MCF 10A (cell line): ENCODE results near the gene DYSF. TPM values are rescaled to one million over a fixed set of nuclear protein-coding genes. Genes with fewer than 3 reads are reported as not detected.

Experiments
- BruUV-seq: library from RNA; stranded (reverse); fragments of 400-500 nt; replicated peaks from 2 replicates; lab custom pipeline; 2021; lab: Mats Ljungman, UMichigan
- CTCF ChIA-PET: fragments of 300-600 bp; sonication (Branson Sonifier 250); formaldehyde crosslinking; extraction: SDS; loops from one replicate; lab custom pipeline; 2021; ENCODE audit warnings: antibody characterized with exemption, inconsistent platforms; lab: Yijun Ruan, JAX
- POLR2A ChIA-PET: fragments of 300-600, 350-650 bp; sonication (Branson Sonifier 250); formaldehyde crosslinking; extraction: SDS; loops from one replicate; lab custom pipeline; 2020; ENCODE audit warnings: antibody characterized with exemption, inconsistent platforms; lab: Yijun Ruan, JAX
- DNase-seq: peaks from one replicate; pipeline ENCODE4 v3.0.0-alpha.2; 2018; ENCODE audit not compliant: unreplicated experiment
- H3K27ac Mint-ChIP-seq: one replicate; pipeline ENCODE4 v1.8.0; 2022; ENCODE audit warnings: mild to moderate bottlenecking, low read depth, mixed read lengths; ENCODE audit not compliant: unreplicated experiment
- H3K27me3 Mint-ChIP-seq: one replicate; pipeline ENCODE4 v1.8.0; 2022; ENCODE audit warnings: mixed read lengths; ENCODE audit not compliant: insufficient read depth, unreplicated experiment
- H3K36me3 Mint-ChIP-seq: one replicate; pipeline ENCODE4 v1.8.0; 2022; ENCODE audit warnings: mild to moderate bottlenecking, moderate library complexity, mixed read lengths; ENCODE audit not compliant: insufficient read depth, unreplicated experiment
- H3K4me1 Mint-ChIP-seq: one replicate; pipeline ENCODE4 v1.8.0; 2022; ENCODE audit warnings: mixed read lengths; ENCODE audit not compliant: insufficient read depth, unreplicated experiment
- H3K4me3 Mint-ChIP-seq: one replicate; pipeline ENCODE4 v1.8.0; 2022; ENCODE audit warnings: mild to moderate bottlenecking, moderate library complexity, mixed read lengths; ENCODE audit not compliant: unreplicated experiment
- H3K9me3 Mint-ChIP-seq: one replicate; pipeline ENCODE4 v1.8.0; 2022; ENCODE audit warnings: mixed read lengths; ENCODE audit not compliant: unreplicated experiment
- CTCF ChIP-seq: fragments of 200-600 bp; IDR thresholded peaks from one replicate; pipeline ENCODE4 v1.8.0; 2022; ENCODE audit warnings: antibody characterized with exemption, mild to moderate bottlenecking; ENCODE audit not compliant: unreplicated experiment
- intact Hi-C: fragments of 100-400 bp; cut with micrococcal nuclease; formaldehyde crosslinking; loops from 2 replicates; pipeline ENCODE4 v1.14.1; 2022
- total RNA-seq: library from RNA; stranded (reverse); gene quantifications from 2 replicates; pipeline ENCODE4 v1.2.3, GENCODE V29; 2022

Gene DYSF
- total RNA-seq, 1 experiment from 2014 or later: 2.0 TPM

GRCh38 chr2:71462056-71462605 lies 8.8 kb downstream of the DYSF start:
- intact Hi-C loops: no loop called here
- CTCF ChIA-PET: interaction anchor here (0.5 to 2.7 kb wide), 9 partner anchors 11 to 336 kb away, joined by 3 to 21 read pairs (median 3); no protein-coding TSS in a partner anchor

GRCh38 chr2:71462641-71463341 lies 9.4 kb downstream of the DYSF start:
- DNase-seq: no peak
- no peaks in the 10 kb centered on the region for H3K27me3 Mint-ChIP-seq
- no peak overlapping the region for H3K4me3 Mint-ChIP-seq
- ChIA-PET POLR2A (interaction anchor here (1.6 kb wide), 1 partner anchor 17 kb away, joined by 5 read pairs; no protein-coding TSS in a partner anchor), CTCF (interaction anchor here (0.6 to 1.3 kb wide), 3 partner anchors 38 to 63 kb away, joined by 3 to 5 read pairs (median 4); no protein-coding TSS in a partner anchor)
- no peaks in the 10 kb centered on the region for H3K36me3 Mint-ChIP-seq
- BruUV-seq: no TSS peak
- H3K27ac Mint-ChIP-seq: no peak overlapping the region
- peaks cover 13% of the 10 kb centered on the region for H3K4me1 Mint-ChIP-seq
- intact Hi-C loops: no loop called here
- TF ChIP-seq CTCF: no peak
- no peaks in the 10 kb centered on the region for H3K9me3 Mint-ChIP-seq

More at GRCh38 chr2:71462056-71462605, 8.8 kb downstream of the DYSF start:
- no peak overlapping the region for H3K27ac Mint-ChIP-seq
- H3K27me3 Mint-ChIP-seq: no peaks in the 10 kb centered on the region
- H3K4me1 Mint-ChIP-seq: peaks cover 13% of the 10 kb centered on the region
- no TSS peak for BruUV-seq
- TF ChIP-seq CTCF: no peak
- H3K9me3 Mint-ChIP-seq: no peaks in the 10 kb centered on the region
- POLR2A ChIA-PET: interaction anchor here (1.6 kb wide), 1 partner anchor 17 kb away, joined by 5 read pairs; no protein-coding TSS in a partner anchor
- no peak for DNase-seq
- no peak overlapping the region for H3K4me3 Mint-ChIP-seq
- H3K36me3 Mint-ChIP-seq: no peaks in the 10 kb centered on the region

GRCh38 chr2:71463342-71463654 lies 9.9 kb downstream of the DYSF start:
- DNase-seq: no peak
- ChIA-PET CTCF (interaction anchor here (1.3 kb wide), 1 partner anchor 47 kb away, joined by 4 read pairs; no protein-coding TSS in a partner anchor), POLR2A (interaction anchor here (1.6 kb wide), 1 partner anchor 16 kb away, joined by 5 read pairs; no protein-coding TSS in a partner anchor)
- Mint-ChIP-seq H3K4me3 (no peak overlapping the region), H3K4me1 (peaks cover 10% of the 10 kb centered on the region), H3K36me3 (no peaks in the 10 kb centered on the region), H3K27ac (no peak overlapping the region), H3K27me3 (no peaks in the 10 kb centered on the region), H3K9me3 (no peaks in the 10 kb centered on the region)
- TF ChIP-seq CTCF: no peak
- BruUV-seq: no TSS peak
- intact Hi-C loops: no loop called here

GRCh38 chr2:71464389-71464788 lies 11.0 kb downstream of the DYSF start:
- BruUV-seq: no TSS peak

More at GRCh38 chr2:71464389-71464788, 11.0 kb downstream of the DYSF start:
- CTCF ChIA-PET: interaction anchor here (0.6 kb wide), 1 partner anchor 23 kb away, joined by 3 read pairs; no protein-coding TSS in a partner anchor
- no peak for TF ChIP-seq CTCF
- POLR2A ChIA-PET: no interaction called here
- Mint-ChIP-seq H3K36me3 (no peaks in the 10 kb centered on the region), H3K9me3 (no peaks in the 10 kb centered on the region), H3K27ac (no peak overlapping the region), H3K4me1 (no peaks in the 10 kb centered on the region), H3K27me3 (no peaks in the 10 kb centered on the region), H3K4me3 (no peak overlapping the region)
- intact Hi-C loops: no loop called here
- DNase-seq: no peak
